ENCODE data around the gene STOML1. TPM values are rescaled to one million over a fixed set of nuclear protein-coding genes. Genes with fewer than 3 reads are reported as not detected.
A peak's percentile ranks its signal among the peaks of the same experiment; 100 is the strongest.
"Not testable (repeated sequence)": the region's sequence is repeated elsewhere in the genome, so short reads cannot be mapped to it uniquely, and the experiment has no call there.

STOML1 gene
- total RNA-seq, 1 donor from 2014 or later: 18.5 TPM

DNA sequence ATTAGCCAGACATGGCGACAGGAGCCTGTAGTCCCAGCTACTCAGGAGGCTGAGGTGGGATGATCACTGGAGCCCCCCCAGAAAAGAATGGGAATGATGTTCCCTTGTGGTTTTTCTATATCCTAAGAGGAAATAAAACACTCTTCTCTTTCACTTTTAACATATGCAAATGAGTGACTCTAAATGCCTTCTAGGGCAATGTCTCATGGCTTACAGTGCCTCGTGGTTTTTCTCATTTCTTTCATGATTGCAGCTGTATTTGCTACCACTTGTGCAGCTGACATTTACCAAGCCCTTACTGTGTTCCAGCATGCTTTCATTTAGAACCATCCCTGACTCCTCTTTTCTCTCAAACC, 26.4 kb downstream of the STOML1 start:
- DNase-seq (ENCODE audit: low spot score): peak; percentile 46

DNA sequence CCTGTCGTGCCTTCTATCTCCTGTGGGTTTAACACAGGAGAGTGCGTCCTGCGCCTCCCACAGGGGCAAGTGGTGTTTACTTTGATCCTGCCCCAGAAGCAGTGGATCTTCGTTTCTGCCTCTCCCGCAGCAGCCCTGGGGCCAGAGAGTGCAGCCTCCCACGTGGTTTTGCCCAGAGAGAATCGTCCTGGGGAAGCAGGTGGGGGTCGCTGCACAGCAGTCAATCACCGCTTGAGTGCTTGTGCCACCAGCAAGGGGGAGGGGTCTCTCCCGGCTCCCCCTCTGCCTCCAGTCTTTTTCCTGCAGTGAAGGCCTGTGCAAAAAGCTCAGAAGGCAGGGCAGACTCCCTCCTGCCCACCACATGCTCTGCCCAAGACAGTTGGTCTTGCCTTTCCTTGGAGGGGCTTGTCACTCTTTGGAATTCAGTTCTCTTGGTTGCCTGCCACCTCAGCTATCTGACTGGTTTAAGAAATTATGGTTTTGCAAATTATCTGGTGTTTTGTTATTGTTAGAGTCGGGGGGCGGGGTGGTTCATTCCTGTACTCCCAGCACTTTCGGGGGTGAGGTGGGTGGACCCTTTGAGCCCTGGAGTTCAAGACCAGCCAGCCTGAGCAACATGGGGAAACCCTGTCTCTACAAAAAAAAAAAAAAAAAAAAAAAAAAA, 26.9 kb downstream of the STOML1 start:
- no peak for DNase-seq (ENCODE audit: low spot score)

GRCh38 chr15:73964736-73965093, 27.4 kb downstream of the STOML1 start:
- DNase-seq (ENCODE audit: low spot score): peak; percentile 69

DNA sequence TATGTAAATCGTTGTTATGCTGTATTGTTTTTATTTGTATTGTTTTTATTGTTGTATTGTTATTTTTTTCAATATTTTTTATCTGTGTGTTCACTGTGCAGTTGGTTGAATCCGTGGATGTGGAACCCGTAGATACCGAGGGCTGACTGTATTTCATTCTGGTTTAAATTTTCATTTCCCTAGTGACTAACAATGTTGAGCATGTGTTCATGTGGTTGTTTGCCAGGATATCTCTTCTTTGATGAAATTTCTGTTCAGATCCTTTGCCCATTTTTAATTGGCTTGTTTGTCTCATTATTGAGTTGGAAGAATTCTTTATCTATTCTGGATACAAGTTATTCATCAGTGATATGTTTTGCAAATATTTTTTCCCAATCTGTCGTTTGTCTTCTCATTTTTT, 29.7 kb downstream of the STOML1 start:
- no peak for DNase-seq (ENCODE audit: low spot score)

DNA sequence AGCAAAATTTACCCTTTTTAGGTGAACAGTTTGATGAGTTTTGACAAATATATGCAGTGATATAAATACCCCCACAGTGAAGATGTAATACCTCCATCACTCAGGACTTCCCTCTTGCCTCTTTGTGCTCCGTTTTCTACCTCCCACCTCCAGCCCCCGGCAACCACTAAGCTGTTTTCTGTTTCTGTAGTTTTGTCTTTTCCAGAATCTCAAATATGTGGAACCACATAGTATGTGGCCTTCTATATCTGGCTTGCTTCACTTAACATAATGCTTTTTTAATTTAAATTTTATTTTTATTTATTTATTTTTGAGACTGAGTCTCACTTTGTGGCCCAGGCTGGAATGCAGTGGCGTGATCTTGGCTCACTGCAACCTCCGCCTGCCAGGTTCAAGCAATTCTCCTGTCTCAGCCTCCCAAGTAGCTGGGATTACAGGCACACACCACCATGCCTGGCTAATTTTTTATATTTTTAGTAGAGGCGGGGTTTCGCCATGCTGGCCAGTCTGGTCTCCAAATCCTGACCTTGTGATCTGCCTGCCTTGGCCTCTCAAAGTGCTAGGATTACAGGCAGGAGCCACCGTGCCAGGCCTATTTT, 31.5 kb downstream of the STOML1 start:
- not testable (repeated sequence) for DNase-seq (ENCODE audit: low spot score)

DNA sequence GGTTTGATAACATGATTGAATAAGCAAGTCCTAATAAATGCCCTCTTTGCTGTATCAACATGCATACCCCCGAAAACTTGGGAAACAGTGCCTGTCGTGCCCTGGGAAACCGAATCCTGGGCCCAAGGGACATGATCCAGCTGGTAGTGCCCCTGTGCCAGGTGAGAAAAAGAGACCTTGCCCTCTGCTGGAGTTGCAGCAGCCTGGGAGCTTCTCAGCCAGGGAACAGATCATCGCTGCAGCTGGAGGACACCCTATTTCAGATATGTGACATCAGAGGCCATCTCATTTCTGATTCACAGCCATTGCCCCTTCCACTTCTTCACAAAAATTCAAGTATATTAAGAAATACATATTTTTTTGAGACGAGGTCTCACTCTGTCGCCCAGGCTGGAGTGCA, 32.3 kb downstream of the STOML1 start:
- DNase-seq (ENCODE audit: low spot score): no peak

DNA sequence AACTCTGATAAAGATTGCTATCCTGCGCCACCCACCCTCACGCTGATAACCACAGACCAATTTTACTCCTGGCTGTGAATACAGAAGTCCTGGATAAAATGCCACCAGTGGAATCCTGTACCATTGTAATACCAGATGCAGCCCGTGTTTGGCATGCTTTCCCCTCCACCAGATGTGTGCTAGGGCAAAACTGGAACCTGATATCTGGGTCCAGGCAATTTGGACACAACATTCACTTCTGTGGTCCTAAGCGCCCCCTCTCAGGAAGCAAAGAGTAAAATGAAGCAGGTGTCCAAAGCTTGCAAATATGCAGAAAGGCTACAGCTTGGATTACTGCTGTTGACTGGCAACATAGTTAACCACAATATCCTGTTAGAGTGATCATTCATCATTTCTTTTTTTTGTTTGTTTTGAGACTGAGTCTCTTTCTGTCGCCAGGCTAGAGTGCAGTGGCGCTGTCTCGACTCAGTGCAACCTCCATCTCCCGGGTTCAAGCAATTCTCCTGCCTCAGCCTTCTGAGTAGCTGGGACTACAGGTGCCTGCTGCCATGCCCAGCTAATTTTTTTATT, 33.0 kb downstream of the STOML1 start:
- no peak for DNase-seq (ENCODE audit: low spot score)

DNA sequence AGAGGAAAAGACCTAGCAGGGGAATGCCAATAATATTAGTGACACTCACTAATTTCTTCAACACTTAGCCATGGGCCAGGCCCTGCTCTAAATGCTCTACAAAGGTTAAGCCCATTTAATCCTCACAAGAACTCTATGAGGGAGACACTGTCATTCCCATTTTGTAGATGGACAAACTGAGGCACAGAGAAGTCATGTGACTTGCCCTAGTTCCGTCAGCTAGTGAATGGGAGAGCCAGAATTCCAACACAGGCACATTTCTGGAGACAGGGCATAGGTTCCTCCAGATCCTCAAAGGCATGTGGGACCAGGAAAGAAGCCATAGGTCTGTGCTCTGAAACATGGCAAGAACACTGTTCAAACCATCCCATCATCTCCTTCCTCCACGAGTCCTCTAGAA, 34.3 kb downstream of the STOML1 start:
- no peak for DNase-seq (ENCODE audit: low spot score)

GRCh38 chr15:73957276-73957675, 34.8 kb downstream of the STOML1 start:
- DNase-seq (ENCODE audit: low spot score): no peak

GRCh38 chr15:73956743-73957135, 35.4 kb downstream of the STOML1 start:
- peak; percentile 52 for DNase-seq (ENCODE audit: low spot score)

DNA sequence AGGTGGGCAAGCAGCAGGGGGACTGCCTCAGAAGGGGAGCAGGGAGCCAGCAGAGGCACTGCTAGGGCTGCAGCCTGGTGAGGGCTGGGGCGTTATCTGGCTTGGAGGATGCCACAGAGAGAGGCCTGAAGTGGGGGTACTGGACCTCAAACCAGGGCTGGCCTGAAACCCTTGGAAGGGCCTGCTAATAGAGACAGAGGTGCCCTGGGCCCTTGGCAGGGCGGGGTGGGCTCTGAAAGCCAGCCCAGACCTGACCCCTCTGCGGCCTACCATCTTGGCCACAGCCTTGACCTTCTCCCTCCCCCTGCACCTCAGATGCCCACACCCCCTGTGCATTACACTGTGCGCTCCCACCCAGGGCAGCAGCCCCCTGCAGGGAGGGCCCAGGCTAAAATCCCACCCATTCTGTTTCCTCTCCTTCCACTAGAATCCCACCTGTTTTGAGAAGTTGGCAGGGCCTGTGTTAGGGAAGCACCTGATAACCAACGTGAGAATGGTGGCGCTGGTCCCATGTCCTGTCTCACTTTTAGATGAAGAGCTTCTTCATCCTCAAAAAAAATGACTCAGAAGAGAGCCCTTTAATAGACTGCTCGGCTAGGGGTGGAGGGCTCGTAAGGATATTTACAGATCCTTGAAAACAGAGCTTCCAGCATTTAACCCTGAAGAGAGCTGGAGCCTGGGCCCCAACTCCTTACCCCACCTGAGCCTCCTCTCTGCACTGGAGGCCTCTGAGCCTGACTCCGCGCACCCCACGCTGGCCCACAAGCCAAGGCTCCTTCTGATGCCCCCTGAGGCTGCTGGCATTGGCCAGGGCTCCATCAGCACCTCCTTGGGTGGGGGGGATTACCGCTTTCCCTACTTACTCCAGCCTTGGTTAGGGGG, 36.0 kb downstream of the STOML1 start:
- no peak for DNase-seq (ENCODE audit: low spot score)

DNA sequence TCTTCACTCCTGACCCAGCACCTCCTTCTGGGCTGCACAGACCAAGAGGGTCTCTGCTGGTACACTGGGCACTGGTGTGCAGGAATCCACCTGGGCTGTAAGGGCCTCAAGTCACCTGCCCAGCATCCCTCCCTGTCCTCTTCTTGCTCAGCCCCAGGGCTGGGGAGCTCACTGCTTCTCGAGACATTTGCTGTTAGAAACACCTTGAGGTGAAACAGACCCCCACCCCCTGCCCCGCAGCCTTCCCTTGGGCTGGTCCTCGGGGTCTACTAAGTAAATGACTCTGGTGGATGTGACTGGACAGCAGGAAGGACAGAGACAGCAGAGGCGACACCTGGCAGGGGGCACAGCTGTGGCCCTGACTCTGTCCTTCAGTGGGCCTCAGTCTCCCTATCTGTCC, 36.8 kb downstream of the STOML1 start:
- no peak for DNase-seq (ENCODE audit: low spot score)

DNA sequence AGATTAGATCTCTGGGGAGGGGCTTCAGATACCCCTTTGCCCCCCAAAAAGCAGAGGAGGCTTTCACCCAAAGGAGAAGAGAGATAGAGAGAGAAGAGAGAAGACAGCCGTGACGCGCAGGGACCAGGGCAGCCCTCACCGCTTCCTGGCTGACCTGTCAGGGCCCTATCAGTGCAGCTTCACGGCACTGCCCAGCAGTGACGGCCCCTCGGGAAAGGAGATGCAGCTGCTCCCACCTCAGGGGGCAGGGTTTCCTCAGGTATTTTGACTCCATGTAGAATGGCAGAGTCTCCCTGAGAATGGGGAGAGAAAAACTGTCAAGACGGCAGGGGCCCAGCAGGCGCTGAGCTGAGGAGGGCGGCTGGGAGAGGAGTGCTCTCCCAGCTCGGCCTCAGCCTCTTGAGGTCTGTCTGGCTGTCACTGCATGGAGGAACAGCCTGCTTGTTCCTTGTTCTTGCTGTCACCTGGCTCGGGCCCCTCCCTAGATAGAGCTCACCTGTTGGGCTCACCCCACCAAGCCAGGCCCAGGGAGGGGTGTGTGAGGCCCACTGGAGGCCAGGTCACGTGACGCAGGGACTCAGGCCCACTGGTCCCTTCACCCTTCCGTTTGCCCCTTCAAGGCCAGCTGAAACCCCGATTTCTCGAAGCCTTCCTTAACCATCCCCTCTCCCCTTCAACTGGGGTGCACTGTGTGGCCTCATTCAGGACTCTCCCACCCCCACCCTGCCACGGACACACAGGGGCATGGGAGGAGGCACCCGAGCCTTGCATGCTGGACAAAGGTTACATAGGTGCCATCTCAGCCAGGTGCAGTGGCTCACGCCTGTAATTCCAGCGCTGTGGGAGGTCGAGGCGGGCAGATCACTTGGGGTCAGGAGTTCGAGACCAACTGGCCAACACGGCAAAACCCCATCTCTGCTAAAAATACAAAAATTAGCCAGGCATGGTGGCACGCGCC, 37.6 kb downstream of the STOML1 start:
- no peak for DNase-seq (ENCODE audit: low spot score)

GRCh38 chr15:73952913-73953750, 39.0 kb downstream of the STOML1 start:
- DNase-seq (ENCODE audit: low spot score): no peak

GRCh38 chr15:73952171-73952912, 39.8 kb downstream of the STOML1 start:
- DNase-seq (ENCODE audit: low spot score): no peak

GRCh38 chr15:73951601-73952000, 40.5 kb downstream of the STOML1 start:
- DNase-seq (ENCODE audit: low spot score): no peak

DNA sequence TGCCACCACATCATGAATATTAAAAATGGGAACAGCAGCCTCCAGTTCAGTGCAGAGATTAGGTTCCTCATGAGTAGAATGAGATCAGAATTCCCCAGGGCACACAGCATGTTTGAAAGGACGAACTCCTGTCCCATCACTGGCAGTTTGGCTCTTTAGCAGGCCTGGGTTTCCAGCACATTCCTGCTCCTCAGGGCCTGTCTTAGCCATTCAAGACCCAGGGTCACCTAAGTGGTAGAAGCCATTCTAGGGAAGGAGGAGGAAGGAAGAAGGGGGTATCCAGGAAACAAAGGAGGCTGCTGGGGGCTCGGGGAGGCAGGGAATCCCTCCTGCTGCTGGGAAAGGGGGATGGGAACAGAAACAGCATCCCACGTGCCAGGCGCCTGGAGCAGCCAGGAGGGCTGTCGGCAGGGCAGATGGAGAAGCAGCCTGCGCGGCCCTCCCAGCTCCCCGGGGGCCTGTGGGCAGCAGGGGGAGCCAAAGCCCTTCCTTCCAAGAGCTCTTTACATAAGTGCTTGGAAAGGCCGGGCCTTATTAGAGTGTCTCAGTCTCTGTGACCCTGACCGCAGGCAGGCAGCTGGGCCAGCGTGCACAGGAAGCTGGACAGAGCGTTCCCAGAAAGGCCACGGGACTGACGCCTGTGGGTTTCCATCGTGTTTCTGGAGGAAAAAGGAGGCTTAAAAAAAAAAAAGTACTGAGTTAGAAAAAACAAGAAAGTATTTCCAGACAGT, 41.1 kb downstream of the STOML1 start:
- peak; percentile 97 for DNase-seq (ENCODE audit: low spot score)

GRCh38 chr15:73950479-73950830, 41.6 kb downstream of the STOML1 start:
- DNase-seq (ENCODE audit: low spot score): no peak

DNA sequence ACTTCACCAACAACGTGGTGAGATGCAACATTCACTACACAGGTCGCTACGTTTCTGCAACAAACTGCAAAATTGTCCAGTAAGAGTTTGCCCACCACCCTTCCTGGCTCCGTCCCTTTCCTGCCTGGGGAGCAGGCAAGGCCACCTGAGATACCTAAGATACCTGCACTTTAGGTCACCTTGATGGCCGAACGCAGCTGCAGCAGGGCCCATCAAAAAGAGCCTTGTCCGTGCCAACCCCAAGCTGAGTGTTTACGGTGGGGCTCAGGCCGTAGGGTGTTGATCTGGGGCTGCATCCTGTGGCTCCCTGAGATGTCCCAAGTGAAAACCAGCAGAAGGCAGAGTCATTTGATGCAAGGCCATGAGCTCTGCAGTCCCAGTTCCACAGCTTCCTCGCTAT, 42.6 kb downstream of the STOML1 start:
- DNase-seq (ENCODE audit: low spot score): no peak

Data from umbilical cord (tissue), 2 donors.